Hepatic stellate cell (primary cell): ENCODE data around the gene PLAC1.

Experiments used
- DNase-seq: peaks from one replicate; pipeline ENCODE4 v3.0.0; 2011; ENCODE audit warnings: low spot score

Gene PLAC1

GRCh38 chrX:134658002-134658759 is at the start of gene PLAC1:
Gene PLAC1, minus strand, starts transcription at chrX:134658471. Its CDS starts 91,789 bp downstream, at chrX:134566682.
- DNase-seq: no peak

- DNase-seq: no peak
Measured at GRCh38 chrX:134706138-134706537, 47.9 kb upstream of the PLAC1 start.

- DNase-seq: no peak
Measured at GRCh38 chrX:134695999-134696398, 37.7 kb upstream of the PLAC1 start.

- no peak for DNase-seq
Measured at GRCh38 chrX:134694333-134695322, 36.4 kb upstream of the PLAC1 start.

GRCh38 chrX:134693644-134694043 is 35.4 kb upstream of the PLAC1 start:
- no peak for DNase-seq

GRCh38 chrX:134692990-134693389 is 34.7 kb upstream of the PLAC1 start:
- peak; percentile 9 for DNase-seq

GRCh38 chrX:134692233-134692632 is 34.0 kb upstream of the PLAC1 start:
- DNase-seq: no peak

- DNase-seq: no peak
Measured at GRCh38 chrX:134691453-134691852, 33.2 kb upstream of the PLAC1 start.

- no peak for DNase-seq
Measured at GRCh38 chrX:134688839-134689238, 30.6 kb upstream of the PLAC1 start.

GRCh38 chrX:134688031-134688823 is 30.0 kb upstream of the PLAC1 start:
- DNase-seq: no peak

- DNase-seq: no peak
Measured at GRCh38 chrX:134685668-134686067, 27.4 kb upstream of the PLAC1 start.

GRCh38 chrX:134684956-134685355 is 26.7 kb upstream of the PLAC1 start:
- DNase-seq: no peak

GRCh38 chrX:134683351-134684005 is 25.2 kb upstream of the PLAC1 start:
- DNase-seq: no peak

GRCh38 chrX:134682081-134682480 is 23.8 kb upstream of the PLAC1 start:
- DNase-seq: no peak

GRCh38 chrX:134679644-134680043 is 21.4 kb upstream of the PLAC1 start:
- DNase-seq: no peak

GRCh38 chrX:134679221-134679620 is 20.9 kb upstream of the PLAC1 start:
- DNase-seq: no peak

- no peak for DNase-seq
Measured at GRCh38 chrX:134677332-134677731, 19.1 kb upstream of the PLAC1 start.

- DNase-seq: peak; percentile 24
Measured at GRCh38 chrX:134676436-134676835, 18.2 kb upstream of the PLAC1 start.

- no peak for DNase-seq
Measured at GRCh38 chrX:134673123-134673522, 14.9 kb upstream of the PLAC1 start.

GRCh38 chrX:134672101-134672500 is 13.8 kb upstream of the PLAC1 start:
- no peak for DNase-seq

- no peak for DNase-seq
Measured at GRCh38 chrX:134671294-134671693, 13.0 kb upstream of the PLAC1 start.
